ENCODE data around the gene RAD50. TPM values are rescaled to one million over a fixed set of nuclear protein-coding genes. Genes with fewer than 3 reads are reported as not detected.

The RAD50 gene
- total and polyA plus RNA-seq, 8 donors, result 5.9 to 21.1 (median 16.2) TPM

- Histone ChIP-seq H3K4me3 (no peak overlapping the region), H3K27me3 (no peaks in the 10 kb centered on the region), H3K9me3 (no peaks in the 10 kb centered on the region), H3K27ac (no peak overlapping the region), H3K4me1 (no peaks in the 10 kb centered on the region), H3K36me3 (peaks cover 0 to 51% (median 15%) of the 10 kb centered on the region in 3 donors)
- ATAC-seq, result no peak
- 96% methylated on average over 3 of the region's 3 CpGs for WGBS, 2 donors
- TF ChIP-seq CTCF (IDR thresholded peaks at IDR 0.05), result no peak
- DNase-seq, result no peak
- no peak for FAIRE-seq
- intact Hi-C loops (cut with DNase I), result no loop called here
These were observed 85.1 kb downstream of the RAD50 start for GRCh38 chr5:132641841-132642240.

DNA sequence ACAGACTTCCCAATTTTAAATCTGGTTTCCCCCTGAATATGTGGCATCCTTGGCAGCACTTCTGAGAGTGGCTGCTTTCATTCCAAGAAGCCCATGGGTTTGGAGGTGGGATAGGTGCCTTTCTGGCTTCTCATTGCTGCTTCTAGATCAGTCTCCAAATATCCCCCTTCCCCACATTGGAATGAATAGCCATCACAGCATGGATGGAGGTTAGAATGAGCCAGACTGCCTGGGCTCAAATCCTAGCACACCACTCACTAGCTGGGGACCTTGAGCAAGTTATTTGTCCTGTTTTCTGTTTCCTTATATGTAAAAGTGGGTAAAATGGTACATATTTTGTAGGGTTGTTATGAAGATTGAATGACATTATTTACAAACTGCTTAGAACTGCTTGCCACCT, 87.4 kb downstream of the RAD50 start:
- FAIRE-seq, result no peak
- peaks cover 0 to 32% (median 6%) of the 10 kb centered on the region in 3 donors for H3K36me3 ChIP-seq
- H3K27me3 ChIP-seq, result no peaks in the 10 kb centered on the region
- no peak for DNase-seq
- H3K4me1 ChIP-seq, result no peaks in the 10 kb centered on the region
- H3K9me3 ChIP-seq, result no peaks in the 10 kb centered on the region
- intact Hi-C loops (cut with DNase I), result no loop called here
- H3K27ac ChIP-seq, result no peak overlapping the region
- H3K4me3 ChIP-seq, result no peak overlapping the region
- no peak for ATAC-seq
- TF ChIP-seq CTCF (IDR thresholded peaks at IDR 0.05), result no peak

DNA sequence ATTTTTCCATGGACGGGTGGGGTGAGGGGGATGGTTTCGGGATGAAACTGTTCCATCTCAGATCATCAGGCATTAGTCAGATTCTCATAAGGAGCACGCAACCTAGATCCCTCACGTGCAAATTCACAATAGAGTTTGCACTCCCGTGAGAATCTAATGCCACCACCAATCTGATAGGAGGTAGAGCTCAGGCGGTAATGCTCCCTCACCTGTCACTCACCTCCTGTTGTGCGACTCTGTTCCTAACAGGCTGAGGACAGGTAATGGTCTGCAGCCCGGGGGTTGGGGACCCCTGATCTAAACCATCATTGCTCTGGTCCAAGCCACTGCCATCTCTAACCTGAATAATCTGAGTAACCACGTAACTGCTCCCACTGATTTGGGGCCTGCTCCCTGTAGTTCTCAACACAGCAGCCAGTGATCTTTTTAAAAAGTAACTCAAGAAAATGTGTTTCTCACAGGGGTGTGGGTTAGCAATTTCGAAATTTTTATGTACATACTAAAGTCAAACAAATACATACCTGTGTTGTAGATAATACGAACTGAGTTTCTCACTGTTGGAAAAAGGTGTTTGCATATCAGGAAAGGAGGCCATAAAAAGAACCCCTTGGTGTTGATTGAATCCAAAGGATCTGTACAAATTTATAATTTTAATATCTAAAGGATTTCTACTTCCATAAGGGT, 89.9 kb downstream of the RAD50 start:
- no peaks in the 10 kb centered on the region for H3K9me3 ChIP-seq
- H3K4me3 ChIP-seq, result no peak overlapping the region
- DNase-seq (no peak), ATAC-seq (peak; percentile 30 to 71 (median 62)), FAIRE-seq (no peak)
- intact Hi-C loops (cut with DNase I), result no loop called here
- TF ChIP-seq CTCF (IDR thresholded peaks at IDR 0.05), result no peak
- no peaks in the 10 kb centered on the region for H3K4me1 ChIP-seq
- no peak overlapping the region for H3K27ac ChIP-seq
- WGBS, 2 donors, result 49 to 55% methylated on average over 11 of the region's 11 CpGs
- no peaks in the 10 kb centered on the region for H3K27me3 ChIP-seq
- peaks cover 0 to 15% (median 0%) of the 10 kb centered on the region in 3 donors for H3K36me3 ChIP-seq

- H3K27me3 ChIP-seq, result no peaks in the 10 kb centered on the region
- ATAC-seq, result peak in 1 of 4 donors; percentile 59
- no peak for DNase-seq
- H3K4me1 ChIP-seq, result no peaks in the 10 kb centered on the region
- no peak for FAIRE-seq
- H3K4me3 ChIP-seq, result no peak overlapping the region
- intact Hi-C loops (cut with DNase I), result no loop called here
- H3K27ac ChIP-seq, result no peak overlapping the region
- peaks cover 0 to 7% (median 0%) of the 10 kb centered on the region in 3 donors for H3K36me3 ChIP-seq
- 46 to 54% methylated on average over 2 of the region's 2 CpGs for WGBS, 2 donors
- no peaks in the 10 kb centered on the region for H3K9me3 ChIP-seq
- TF ChIP-seq CTCF (IDR thresholded peaks at IDR 0.05), result no peak
These were observed 90.7 kb downstream of the RAD50 start for GRCh38 chr5:132647473-132647872.

DNA sequence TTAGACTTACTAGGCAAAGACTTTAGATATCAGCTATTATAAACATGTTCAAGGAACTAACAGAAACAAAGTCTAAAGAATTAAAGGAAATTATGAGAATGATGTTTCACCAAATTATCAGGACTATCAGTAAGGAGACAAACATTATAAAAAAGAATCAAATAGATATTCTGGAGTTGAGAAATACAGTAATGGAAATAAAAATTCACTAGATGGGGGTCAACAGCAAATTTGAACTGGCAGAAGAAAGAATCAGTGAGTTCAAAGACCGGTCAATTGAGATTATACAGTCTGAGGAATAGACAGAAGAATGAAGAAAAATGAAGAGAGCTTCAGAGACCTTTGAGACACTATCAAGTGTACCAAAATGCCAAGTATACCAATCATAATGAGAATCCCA, 91.6 kb downstream of the RAD50 start:
- Histone ChIP-seq H3K9me3 (no peaks in the 10 kb centered on the region), H3K27me3 (no peaks in the 10 kb centered on the region), H3K36me3 (no peaks in the 10 kb centered on the region), H3K4me1 (no peaks in the 10 kb centered on the region), H3K27ac (no peak overlapping the region), H3K4me3 (no peak overlapping the region)
- ATAC-seq (no peak), DNase-seq (no peak), FAIRE-seq (no peak)
- 93 to 97% methylated on average over 1 of the region's 1 CpG for WGBS, 2 donors
- no peak for TF ChIP-seq CTCF (IDR thresholded peaks at IDR 0.05)
- intact Hi-C loops (cut with DNase I), result no loop called here
